Natural killer cell (primary cell): ENCODE results near the gene ZNF322. TPM values are rescaled to one million over a fixed set of nuclear protein-coding genes. Genes with fewer than 3 reads are reported as not detected.

ENCODE experiments used
- ATAC-seq, 3 donors: fragments of 150-1000 bp in 2 of 3; fragments of 200-7000 bp in 1 of 3; cut with Tn5 transposase; 1 replicate in 1 of 3; 2 replicates in 2 of 3; pipeline ENCODE4 v1.10.0; 2021; ENCODE audit warnings: mild to moderate bottlenecking in 2 of 3, moderate library complexity in 2 of 3
- DNase-seq, 2 donors: peaks; one replicate each; pipeline versions ENCODE4 v3.0.0 to v3.0.0-alpha.2; 2013 to 2021; ENCODE audit warnings: mixed read lengths in 1 of 2
- H3K27ac ChIP-seq: one replicate; pipeline ENCODE4 v1.5.1; 2013; ENCODE audit warnings: mild to moderate bottlenecking, low read length
- H3K27me3 ChIP-seq: one replicate; pipeline ENCODE4 v1.6.1; 2013; ENCODE audit warnings: low read length; ENCODE audit not compliant: control insufficient read depth, insufficient read depth
- H3K36me3 ChIP-seq: one replicate; pipeline ENCODE4 v1.6.1; 2013; ENCODE audit warnings: low read length; ENCODE audit not compliant: control insufficient read depth, insufficient read depth
- H3K4me1 ChIP-seq: one replicate; pipeline ENCODE4 v1.6.1; 2013; ENCODE audit warnings: low read length; ENCODE audit not compliant: control insufficient read depth, insufficient read depth
- H3K4me3 ChIP-seq: one replicate; pipeline ENCODE4 v1.5.1; 2013; ENCODE audit warnings: low read length
- H3K9me3 ChIP-seq: one replicate; pipeline ENCODE4 v1.6.1; 2013; ENCODE audit warnings: low read length; ENCODE audit not compliant: control insufficient read depth, insufficient read depth
- H3K27ac Mint-ChIP-seq, 2 donors: one replicate each; pipeline ENCODE4 v1.8.0; 2022; ENCODE audit warnings: mild to moderate bottlenecking in 2 of 2, mixed read lengths in 2 of 2, moderate library complexity in 1 of 2
- H3K27me3 Mint-ChIP-seq, 2 donors: one replicate each; pipeline ENCODE4 v1.8.0; 2022; ENCODE audit warnings: low read depth in 2 of 2, mixed read lengths in 2 of 2
- H3K36me3 Mint-ChIP-seq: one replicate; pipeline ENCODE4 v1.8.0; 2022; ENCODE audit warnings: mixed read lengths
- H3K4me1 Mint-ChIP-seq, 2 donors: one replicate each; pipeline ENCODE4 v1.8.0; 2022; ENCODE audit warnings: mixed read lengths in 2 of 2
- H3K4me3 Mint-ChIP-seq: one replicate; pipeline ENCODE4 v1.8.0; 2022; ENCODE audit warnings: mild to moderate bottlenecking, moderate library complexity, mixed read lengths
- H3K9me3 Mint-ChIP-seq, 2 donors: one replicate each; pipeline ENCODE4 v1.8.0; 2022; ENCODE audit warnings: mixed read lengths in 2 of 2
- WGBS: methylation state at CpG from one replicate; pipeline ENCODE4 v1.1.7; 2013; ENCODE audit warnings: missing lambda C conversion rate; ENCODE audit not compliant: insufficient coverage; 5-methylcytosine and 5-hydroxymethylcytosine counted together
- intact Hi-C: fragments of 100-400 bp; cut with micrococcal nuclease; formaldehyde crosslinking; loops from one replicate; pipeline ENCODE4 v1.14.2; 2022
- total RNA-seq, 4 donors: library from RNA; stranded (reverse); fragments of 120-200 nt in 1 of 4; gene quantifications; one replicate each; pipeline versions ENCODE4 v1.2.3 to v1.2.4, GENCODE V29; 2013 to 2022
- TF ChIP-seq, protein P1 (sequence below): fragments of 200-600 bp; IDR thresholded peaks from one replicate; pipeline ENCODE4 v1.8.0; 2022; ENCODE audit warnings: antibody characterized with exemption

Gene ZNF322
- total RNA-seq, 3 donors from 2014 or later (not counting 1 experiment from before 2014, with no cell fraction given) = 7.0 to 12.1 (median 9.3) TPM

GRCh38 chr6:26611599-26611998 is 47.9 kb downstream of the ZNF322 start:
- ATAC-seq = no peak
- peaks cover 13% of the 10 kb centered on the region for H3K4me1 ChIP-seq
- Mint-ChIP-seq H3K27me3 (peaks cover 49 to 62% of the 10 kb centered on the region in 2 donors), H3K4me3 (no peak overlapping the region), H3K9me3 (no peaks in the 10 kb centered on the region), H3K4me1 (peaks cover 6 to 22% of the 10 kb centered on the region in 2 donors), H3K27ac (no peak overlapping the region), H3K36me3 (peaks cover 7% of the 10 kb centered on the region)
- H3K4me3 ChIP-seq = no peak overlapping the region
- TF ChIP-seq, protein P1, sequence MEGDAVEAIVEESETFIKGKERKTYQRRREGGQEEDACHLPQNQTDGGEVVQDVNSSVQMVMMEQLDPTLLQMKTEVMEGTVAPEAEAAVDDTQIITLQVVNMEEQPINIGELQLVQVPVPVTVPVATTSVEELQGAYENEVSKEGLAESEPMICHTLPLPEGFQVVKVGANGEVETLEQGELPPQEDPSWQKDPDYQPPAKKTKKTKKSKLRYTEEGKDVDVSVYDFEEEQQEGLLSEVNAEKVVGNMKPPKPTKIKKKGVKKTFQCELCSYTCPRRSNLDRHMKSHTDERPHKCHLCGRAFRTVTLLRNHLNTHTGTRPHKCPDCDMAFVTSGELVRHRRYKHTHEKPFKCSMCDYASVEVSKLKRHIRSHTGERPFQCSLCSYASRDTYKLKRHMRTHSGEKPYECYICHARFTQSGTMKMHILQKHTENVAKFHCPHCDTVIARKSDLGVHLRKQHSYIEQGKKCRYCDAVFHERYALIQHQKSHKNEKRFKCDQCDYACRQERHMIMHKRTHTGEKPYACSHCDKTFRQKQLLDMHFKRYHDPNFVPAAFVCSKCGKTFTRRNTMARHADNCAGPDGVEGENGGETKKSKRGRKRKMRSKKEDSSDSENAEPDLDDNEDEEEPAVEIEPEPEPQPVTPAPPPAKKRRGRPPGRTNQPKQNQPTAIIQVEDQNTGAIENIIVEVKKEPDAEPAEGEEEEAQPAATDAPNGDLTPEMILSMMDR = no peak
- WGBS = 79% methylated on average over 1 of the region's 1 CpG
- H3K36me3 ChIP-seq = no peaks in the 10 kb centered on the region
- H3K27me3 ChIP-seq = peaks cover 28% of the 10 kb centered on the region
- intact Hi-C loops = no loop called here
- no peak for DNase-seq
- no peaks in the 10 kb centered on the region for H3K9me3 ChIP-seq
- H3K27ac ChIP-seq = no peak overlapping the region

GRCh38 chr6:26609463-26609862 is 50.1 kb downstream of the ZNF322 start:
- DNase-seq (no peak), ATAC-seq (no peak)
- WGBS = 73% methylated on average over 3 of the region's 3 CpGs
- Histone ChIP-seq H3K4me1 (peaks cover 10% of the 10 kb centered on the region), H3K4me3 (no peak overlapping the region), H3K36me3 (no peaks in the 10 kb centered on the region), H3K27ac (no peak overlapping the region), H3K9me3 (no peaks in the 10 kb centered on the region), H3K27me3 (peaks cover 16% of the 10 kb centered on the region)
- peaks cover 33 to 42% of the 10 kb centered on the region in 2 donors for H3K27me3 Mint-ChIP-seq
- intact Hi-C loops = loop anchor here (5.0 kb wide), 1 partner anchor 548 kb away; no protein-coding TSS in a partner anchor
- H3K4me1 Mint-ChIP-seq = peaks cover 6 to 22% of the 10 kb centered on the region in 2 donors
- no peaks in the 10 kb centered on the region for H3K36me3 Mint-ChIP-seq
- TF ChIP-seq, protein P1 = no peak
- no peak overlapping the region for H3K27ac Mint-ChIP-seq
- no peak overlapping the region for H3K4me3 Mint-ChIP-seq
- no peaks in the 10 kb centered on the region for H3K9me3 Mint-ChIP-seq

DNA sequence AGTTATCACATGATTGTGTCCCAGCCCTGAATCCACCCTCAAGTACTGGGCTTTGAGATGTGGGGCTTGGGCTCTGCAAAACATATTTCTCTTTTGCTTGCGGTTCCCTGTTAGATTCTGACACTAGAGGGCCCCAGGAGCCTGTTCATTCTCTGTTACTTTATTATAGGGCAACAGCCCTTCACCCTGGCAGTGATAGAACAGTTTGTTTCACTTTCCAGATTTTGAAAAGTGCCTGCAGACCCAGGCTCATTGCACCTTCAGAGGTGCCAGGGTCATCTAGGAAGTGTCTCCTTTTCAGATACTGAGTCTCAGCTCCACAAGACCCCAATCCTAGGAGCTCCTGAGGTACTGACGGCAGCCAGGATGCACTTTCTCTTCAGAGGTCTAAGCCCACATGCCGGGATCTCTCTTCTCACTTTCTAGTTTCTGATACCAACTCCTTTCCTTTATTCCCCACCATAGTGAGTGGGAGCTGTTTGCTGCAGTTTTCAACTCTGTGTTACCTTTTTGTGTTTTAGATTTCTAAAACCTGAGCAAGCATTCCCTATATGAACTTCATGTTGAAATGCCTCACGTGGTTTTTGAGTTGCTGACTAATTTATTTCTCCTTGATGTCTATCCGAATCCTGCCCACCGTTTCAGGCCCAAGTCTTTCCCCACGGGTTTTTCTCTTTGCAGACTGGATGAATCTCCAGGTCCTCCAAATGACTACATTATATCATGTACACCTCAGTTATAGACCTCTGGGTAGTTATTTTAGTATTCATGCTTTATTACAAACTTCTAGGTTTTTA is 51.9 kb downstream of the ZNF322 start:
- H3K36me3 ChIP-seq = no peaks in the 10 kb centered on the region
- H3K27me3 Mint-ChIP-seq = peaks cover 16 to 23% of the 10 kb centered on the region in 2 donors
- H3K27me3 ChIP-seq = no peaks in the 10 kb centered on the region
- peak; percentile 81 to 96 (median 93) for ATAC-seq
- no peaks in the 10 kb centered on the region for H3K9me3 Mint-ChIP-seq
- no peak overlapping the region for H3K27ac ChIP-seq
- TF ChIP-seq, protein P1 = peak; percentile 66
- peak overlapping the region; percentile 47 for H3K4me3 Mint-ChIP-seq
- peak in 1 of 2 donors; percentile 81 for DNase-seq
- H3K36me3 Mint-ChIP-seq = no peaks in the 10 kb centered on the region
- no peaks in the 10 kb centered on the region for H3K9me3 ChIP-seq
- WGBS = 49% methylated on average over 7 of the region's 7 CpGs
- peaks cover 5 to 6% of the 10 kb centered on the region in 2 donors for H3K4me1 Mint-ChIP-seq
- no peaks in the 10 kb centered on the region for H3K4me1 ChIP-seq
- no peak overlapping the region for H3K4me3 ChIP-seq
- no peak overlapping the region for H3K27ac Mint-ChIP-seq
- intact Hi-C loops = loop anchor here (1.0 to 5.0 kb wide), 2 partner anchors 472 to 550 kb away; no protein-coding TSS in a partner anchor
